ENCODE results near the gene MAN2B2.
"Not testable (repeated sequence)": the region's sequence is repeated elsewhere in the genome, so short reads cannot be mapped to it uniquely, and the experiment has no call there.

MAN2B2 gene

GRCh38 chr4:6643141-6643847 is 68.3 kb downstream of the MAN2B2 start:
- POLR2A ChIA-PET = interaction anchor here (1.4 to 5.8 kb wide), 4 partner anchors 10 to 67 kb away, joined by 3 to 79 read pairs (median 14); partner anchors contain the start of gene MRFAP1L1
- DNase-seq (ENCODE audit: extremely low spot score) = no peak
- CTCF ChIA-PET = interaction anchor here (0.6 kb wide), 1 partner anchor 26 kb away, joined by 3 read pairs; no protein-coding TSS in a partner anchor
- TF ChIP-seq HDGF (IDR thresholded peaks at IDR 0.05; ENCODE audit: borderline replicate concordance) = no peak
- TF ChIP-seq BHLHE40 (IDR thresholded peaks at IDR 0.05; ENCODE audit: borderline replicate concordance) = no peak
- TF ChIP-seq SP1 (IDR thresholded peaks at IDR 0.05) = no peak
- no peak for TF ChIP-seq L3MBTL2 (conservative IDR thresholded peaks at IDR 0.05)
- no peak for TF ChIP-seq FOXA1 (IDR thresholded peaks at IDR 0.05)
- TF ChIP-seq PKNOX1 (IDR thresholded peaks at IDR 0.05) = no peak
- TF ChIP-seq ZNF384 (IDR thresholded peaks at IDR 0.05) = no peak
- TF ChIP-seq ARNT (IDR thresholded peaks at IDR 0.05) = no peak
- TF ChIP-seq FOXK2 (IDR thresholded peaks at IDR 0.05) = no peak

- ChIA-PET CTCF (no interaction called here), POLR2A (interaction anchor here (0.7 to 5.8 kb wide), 4 partner anchors 11 to 65 kb away, joined by 3 to 79 read pairs (median 4); partner anchors contain the start of gene MRFAP1L1)
- TF ChIP-seq SP1 (IDR thresholded peaks at IDR 0.05) (no peak), ZNF384 (IDR thresholded peaks at IDR 0.05) (no peak), LEF1 (IDR thresholded peaks at IDR 0.05; ENCODE audit: borderline replicate concordance) (no peak), SUZ12 (IDR thresholded peaks at IDR 0.05) (no peak), L3MBTL2 (conservative IDR thresholded peaks at IDR 0.05) (no peak)
- DNase-seq (ENCODE audit: extremely low spot score) = no peak
Observed at GRCh38 chr4:6644792-6645530, 70.0 kb downstream of the MAN2B2 start.

GRCh38 chr4:6647169-6647568 is 72.2 kb downstream of the MAN2B2 start:
- POLR2A ChIA-PET = interaction anchor here (0.7 kb wide), 1 partner anchor 12 kb away, joined by 3 read pairs; no protein-coding TSS in a partner anchor
- TF ChIP-seq NFRKB (IDR thresholded peaks at IDR 0.05) = no peak
- TF ChIP-seq HDGF (IDR thresholded peaks at IDR 0.05; ENCODE audit: borderline replicate concordance) = no peak
- TF ChIP-seq FOXM1 (IDR thresholded peaks at IDR 0.05; ENCODE audit: borderline replicate concordance) = no peak
- TF ChIP-seq FOXK2 (IDR thresholded peaks at IDR 0.05) = no peak
- no peak for TF ChIP-seq PKNOX1 (IDR thresholded peaks at IDR 0.05)
- no peak for TF ChIP-seq L3MBTL2 (conservative IDR thresholded peaks at IDR 0.05)
- TF ChIP-seq TARDBP (IDR thresholded peaks at IDR 0.05) = no peak
- no peak for TF ChIP-seq SUZ12 (IDR thresholded peaks at IDR 0.05)
- no peak for TF ChIP-seq ARNT (IDR thresholded peaks at IDR 0.05)
- no peak for TF ChIP-seq LEF1 (IDR thresholded peaks at IDR 0.05; ENCODE audit: borderline replicate concordance)
- no peak for TF ChIP-seq ELF4 (IDR thresholded peaks at IDR 0.05)
- no peak for TF ChIP-seq CTBP1 (IDR thresholded peaks at IDR 0.05; ENCODE audit: borderline replicate concordance)
- no peak for TF ChIP-seq SP1 (IDR thresholded peaks at IDR 0.05)
- no peak for TF ChIP-seq ZNF384 (IDR thresholded peaks at IDR 0.05)
- TF ChIP-seq BHLHE40 (IDR thresholded peaks at IDR 0.05; ENCODE audit: borderline replicate concordance) = no peak
- no peak for TF ChIP-seq FOXA1 (IDR thresholded peaks at IDR 0.05)
- no peak for DNase-seq (ENCODE audit: extremely low spot score)
- CTCF ChIA-PET = no interaction called here

- no peak for DNase-seq (ENCODE audit: extremely low spot score)
- POLR2A ChIA-PET = no interaction called here
- CTCF ChIA-PET = no interaction called here
- TF ChIP-seq CTBP1 (IDR thresholded peaks at IDR 0.05; ENCODE audit: borderline replicate concordance) (no peak), BHLHE40 (IDR thresholded peaks at IDR 0.05; ENCODE audit: borderline replicate concordance) (no peak), TARDBP (IDR thresholded peaks at IDR 0.05) (no peak), LEF1 (IDR thresholded peaks at IDR 0.05; ENCODE audit: borderline replicate concordance) (no peak), ARNT (IDR thresholded peaks at IDR 0.05) (no peak), ZNF384 (IDR thresholded peaks at IDR 0.05) (no peak), HDGF (IDR thresholded peaks at IDR 0.05; ENCODE audit: borderline replicate concordance) (no peak), FOXK2 (IDR thresholded peaks at IDR 0.05) (no peak), SUZ12 (IDR thresholded peaks at IDR 0.05) (no peak), PKNOX1 (IDR thresholded peaks at IDR 0.05) (no peak), SP1 (IDR thresholded peaks at IDR 0.05) (no peak), ELF4 (IDR thresholded peaks at IDR 0.05) (no peak), L3MBTL2 (conservative IDR thresholded peaks at IDR 0.05) (no peak), FOXA1 (IDR thresholded peaks at IDR 0.05) (no peak), NFRKB (IDR thresholded peaks at IDR 0.05) (no peak), FOXM1 (IDR thresholded peaks at IDR 0.05; ENCODE audit: borderline replicate concordance) (no peak)
Observed at GRCh38 chr4:6647582-6648230, 72.7 kb downstream of the MAN2B2 start.

- ChIA-PET POLR2A (interaction anchor here (0.5 kb wide), 1 partner anchor 11 kb away, joined by 3 read pairs; no protein-coding TSS in a partner anchor), CTCF (no interaction called here)
- DNase-seq (ENCODE audit: extremely low spot score) = no peak
- TF ChIP-seq LEF1 (IDR thresholded peaks at IDR 0.05; ENCODE audit: borderline replicate concordance) (no peak), BHLHE40 (IDR thresholded peaks at IDR 0.05; ENCODE audit: borderline replicate concordance) (no peak), SP1 (IDR thresholded peaks at IDR 0.05) (no peak), SUZ12 (IDR thresholded peaks at IDR 0.05) (no peak), ARNT (IDR thresholded peaks at IDR 0.05) (no peak), ZNF384 (IDR thresholded peaks at IDR 0.05) (no peak), L3MBTL2 (conservative IDR thresholded peaks at IDR 0.05) (no peak), FOXK2 (IDR thresholded peaks at IDR 0.05) (no peak), TARDBP (IDR thresholded peaks at IDR 0.05) (no peak), ELF4 (IDR thresholded peaks at IDR 0.05) (no peak), HDGF (IDR thresholded peaks at IDR 0.05; ENCODE audit: borderline replicate concordance) (no peak), FOXA1 (IDR thresholded peaks at IDR 0.05) (no peak), FOXM1 (IDR thresholded peaks at IDR 0.05; ENCODE audit: borderline replicate concordance) (no peak), CTBP1 (IDR thresholded peaks at IDR 0.05; ENCODE audit: borderline replicate concordance) (no peak)
Observed at GRCh38 chr4:6649216-6649615, 74.2 kb downstream of the MAN2B2 start.

GRCh38 chr4:6654211-6654610 is 79.2 kb downstream of the MAN2B2 start:
- POLR2A ChIA-PET = interaction anchor here (3.7 kb wide), 1 partner anchor 12 kb away, joined by 24 read pairs; the partner anchor contains the start of gene MRFAP1
- CTCF ChIA-PET; DNase-seq (ENCODE audit: extremely low spot score): not testable (repeated sequence)

GRCh38 chr4:6655291-6655690 is 80.3 kb downstream of the MAN2B2 start:
- POLR2A ChIA-PET = interaction anchor here (1.8 to 2.5 kb wide), 2 partner anchors 15 to 18 kb away, joined by 6 to 10 read pairs; partner anchors contain the start of gene MRFAP1
- CTCF ChIA-PET; DNase-seq (ENCODE audit: extremely low spot score): not testable (repeated sequence)
